AG09309 (cell line): Measurements from ENCODE around the gene CARD16.
"Not testable (repeated sequence)": the region's sequence is repeated elsewhere in the genome, so short reads cannot be mapped to it uniquely, and the experiment has no call there.

Experiments
- DNase-seq: peaks from one replicate; pipeline ENCODE4 v3.0.0-alpha.2; 2010; ENCODE audit warnings: low read depth
- H3K4me3 ChIP-seq: 2 replicates; pipeline ENCODE4 v1.5.1; 2011; ENCODE audit warnings: mild to moderate bottlenecking, low read depth, low read length, moderate library complexity; ENCODE audit not compliant: control insufficient read depth
- CTCF ChIP-seq: IDR thresholded peaks from 2 replicates; pipeline ENCODE4 v1.5.1; 2011; ENCODE audit warnings: mild to moderate bottlenecking, low read depth, low read length, inconsistent platforms; ENCODE audit not compliant: insufficient read depth, control insufficient read depth; ENCODE audit errors: missing control alignments

The CARD16 gene

GRCh38 chr11:105042178-105042577 is 3.0 kb downstream of the CARD16 start:
- no peak overlapping the region for H3K4me3 ChIP-seq
- TF ChIP-seq CTCF = no peak

GRCh38 chr11:105040703-105041102 is 4.4 kb downstream of the CARD16 start:
- no peak for DNase-seq
- H3K4me3 ChIP-seq = no peak overlapping the region
- TF ChIP-seq CTCF = no peak

More at GRCh38 chr11:105042178-105042577, 3.0 kb downstream of the CARD16 start:
- no peak for DNase-seq

- no peak for TF ChIP-seq CTCF
- H3K4me3 ChIP-seq = peak within 1 kb of the TSS; percentile 25
- DNase-seq = peak; percentile 41
Observed at GRCh38 chr11:105034813-105035620, 10.1 kb downstream of the CARD16 start, which contains the start of gene CASP1. Gene CASP1 (minus strand): TSS chr11:105035144. CDS start chr11:105035113, 31 bp downstream.

DNA sequence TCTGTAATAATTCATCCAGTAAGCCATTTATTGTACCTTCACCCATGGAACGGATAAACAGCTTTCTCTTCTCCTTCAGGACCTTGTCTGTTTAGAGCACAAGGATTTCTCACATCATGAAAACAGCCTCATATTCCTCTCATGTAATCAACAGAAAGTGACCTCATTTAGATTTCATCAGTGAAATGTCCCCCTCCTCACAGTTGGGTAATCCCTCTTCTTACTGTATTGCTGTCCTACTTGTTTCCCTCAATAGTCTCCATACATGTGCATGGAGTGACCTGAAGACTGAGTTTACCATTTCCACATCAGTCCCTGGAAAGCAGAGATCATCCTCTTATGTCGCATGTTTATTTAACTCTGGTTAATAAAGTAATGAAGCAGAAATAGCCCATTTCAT is 10.7 kb downstream of the CARD16 start:
- H3K4me3 ChIP-seq, DNase-seq: not testable (repeated sequence)

GRCh38 chr11:105033781-105034180 is 11.4 kb downstream of the CARD16 start:
- H3K4me3 ChIP-seq = no peak overlapping the region
- DNase-seq = no peak
- no peak for TF ChIP-seq CTCF

GRCh38 chr11:105033343-105033742 is 11.8 kb downstream of the CARD16 start:
- TF ChIP-seq CTCF = no peak
- DNase-seq = no peak
- no peak overlapping the region for H3K4me3 ChIP-seq

GRCh38 chr11:105032495-105032894 is 12.6 kb downstream of the CARD16 start:
- DNase-seq = no peak
- TF ChIP-seq CTCF = no peak
- H3K4me3 ChIP-seq = no peak overlapping the region
